Renal cortex interstitium (tissue), 11 donors: ENCODE results near the gene MGAT4C. TPM values are rescaled to one million over a fixed set of nuclear protein-coding genes. Genes with fewer than 3 reads are reported as not detected.
"Not testable (repeated sequence)": the region's sequence is repeated elsewhere in the genome, so short reads cannot be mapped to it uniquely, and the experiment has no call there.

Experiments used
- DNase-seq, 11 donors: peaks; one replicate each; pipeline ENCODE4 v3.0.0-alpha.2; 2013; ENCODE audit warnings: low read depth in 9 of 11, low spot score in 4 of 11; ENCODE audit errors: extremely low read depth in 1 of 11
- polyA plus RNA-seq, 3 donors: library from polyadenylated mRNA; unstranded; fragments of 120-200 nt; gene quantifications; one replicate each; pipeline ENCODE4 v1.2.1, GENCODE V29; 2013; ENCODE audit not compliant: insufficient read length in 3 of 3

The MGAT4C gene
- polyA plus RNA-seq, 3 donors, result 0.82 to 2.3 (median 1.4) TPM

GRCh38 chr12:86148612-86149011 lies 107.6 kb downstream of the MGAT4C start:
- no peak for DNase-seq

- DNase-seq, result no peak
Measured at GRCh38 chr12:86148071-86148470, 108.1 kb downstream of the MGAT4C start.

- DNase-seq, result no peak
Measured at GRCh38 chr12:86145156-86145555, 111.0 kb downstream of the MGAT4C start.

GRCh38 chr12:86143162-86143561 lies 113.0 kb downstream of the MGAT4C start:
- DNase-seq, result no peak

GRCh38 chr12:86139671-86140070 lies 116.5 kb downstream of the MGAT4C start:
- no peak for DNase-seq

- DNase-seq, result no peak
Measured at GRCh38 chr12:86138770-86139169, 117.4 kb downstream of the MGAT4C start.

- DNase-seq, result no peak
Measured at GRCh38 chr12:86137936-86138335, 118.3 kb downstream of the MGAT4C start.

GRCh38 chr12:86134561-86134960 lies 121.6 kb downstream of the MGAT4C start:
- DNase-seq, result no peak

GRCh38 chr12:86126900-86127299 lies 129.3 kb downstream of the MGAT4C start:
- DNase-seq, result not testable (repeated sequence)

GRCh38 chr12:86122846-86123468 lies 133.2 kb downstream of the MGAT4C start:
- DNase-seq, result no peak

GRCh38 chr12:86118161-86118560 lies 138.0 kb downstream of the MGAT4C start:
- DNase-seq, result no peak

- DNase-seq, result no peak
Measured at GRCh38 chr12:86117711-86118110, 138.5 kb downstream of the MGAT4C start.

GRCh38 chr12:86104087-86104486 lies 152.1 kb downstream of the MGAT4C start:
- DNase-seq, result no peak

GRCh38 chr12:86097161-86097560 lies 159.0 kb downstream of the MGAT4C start:
- no peak for DNase-seq

GRCh38 chr12:86091681-86092080 lies 164.5 kb downstream of the MGAT4C start:
- DNase-seq, result no peak

- DNase-seq, result no peak
Measured at GRCh38 chr12:86081843-86082242, 174.3 kb downstream of the MGAT4C start.

GRCh38 chr12:86059052-86059451 lies 197.1 kb downstream of the MGAT4C start:
- DNase-seq, result peak in 1 of 11 donors; percentile 1

- no peak for DNase-seq
Measured at GRCh38 chr12:86057092-86057845, 198.9 kb downstream of the MGAT4C start.

GRCh38 chr12:86052921-86053320 lies 203.3 kb downstream of the MGAT4C start:
- DNase-seq, result no peak

GRCh38 chr12:86050010-86050409 lies 206.2 kb downstream of the MGAT4C start:
- DNase-seq, result no peak

GRCh38 chr12:86044396-86044795 lies 211.8 kb downstream of the MGAT4C start:
- no peak for DNase-seq
